CD1c-positive myeloid dendritic cell (primary cell): ENCODE data around the gene MAML2.

Experiments used
- DNase-seq: peaks from one replicate; pipeline ENCODE4 v3.0.0-alpha.2; 2016; ENCODE audit errors: extremely low spot score

MAML2 gene

DNA sequence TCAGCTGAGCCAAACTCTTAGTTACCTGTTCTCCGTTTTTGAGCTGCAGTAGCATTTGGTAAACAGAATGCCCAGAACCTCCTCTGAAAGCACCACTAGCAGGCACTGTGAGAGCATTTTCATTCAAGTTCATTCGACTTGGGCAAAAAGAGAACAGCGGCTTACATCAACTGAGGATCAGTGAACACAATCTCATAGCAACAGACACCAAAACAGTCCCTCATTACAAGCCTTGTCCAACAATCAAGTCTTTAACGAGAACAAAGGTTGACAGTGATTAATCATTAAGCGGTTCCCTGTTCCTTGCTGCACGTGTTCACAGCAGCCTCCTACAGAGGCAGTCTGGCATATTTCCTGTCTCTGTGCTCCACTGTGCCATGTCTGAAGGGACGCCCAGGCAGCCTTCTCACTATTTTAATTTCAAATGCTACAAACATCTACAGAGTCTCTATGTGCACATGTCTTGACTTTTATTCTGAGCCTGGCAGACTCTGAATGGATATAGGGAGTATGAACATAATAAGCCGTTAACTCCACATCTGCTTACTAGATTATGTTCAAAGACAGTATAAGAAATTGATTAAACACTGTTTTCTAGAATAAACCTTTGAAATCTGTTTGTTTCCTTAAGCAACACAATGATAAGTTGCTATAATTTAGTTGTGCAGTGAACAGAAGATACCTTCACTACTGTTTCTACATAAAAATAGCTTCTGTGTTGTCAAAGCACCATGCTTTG lies 330.7 kb downstream of the MAML2 start:
- DNase-seq: peak; percentile 73

DNA sequence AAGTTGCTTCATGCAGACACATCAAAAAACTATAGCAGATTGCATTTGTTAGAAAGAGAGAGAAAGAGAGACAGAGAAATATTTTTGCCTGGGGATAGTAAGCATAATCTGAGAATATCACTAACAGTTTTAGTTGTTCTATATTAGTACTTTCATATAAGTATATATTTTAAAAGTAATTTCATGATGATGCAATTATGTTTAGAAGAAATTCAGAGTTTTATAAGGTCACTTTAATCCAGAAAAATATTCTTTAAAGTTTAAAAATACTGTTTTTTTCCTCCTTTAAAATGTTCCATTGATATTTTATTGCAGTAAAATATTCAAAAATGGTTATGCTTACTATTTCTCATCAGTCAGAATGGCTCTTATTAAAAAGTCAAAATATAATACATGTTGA lies 332.3 kb downstream of the MAML2 start:
- no peak for DNase-seq

DNA sequence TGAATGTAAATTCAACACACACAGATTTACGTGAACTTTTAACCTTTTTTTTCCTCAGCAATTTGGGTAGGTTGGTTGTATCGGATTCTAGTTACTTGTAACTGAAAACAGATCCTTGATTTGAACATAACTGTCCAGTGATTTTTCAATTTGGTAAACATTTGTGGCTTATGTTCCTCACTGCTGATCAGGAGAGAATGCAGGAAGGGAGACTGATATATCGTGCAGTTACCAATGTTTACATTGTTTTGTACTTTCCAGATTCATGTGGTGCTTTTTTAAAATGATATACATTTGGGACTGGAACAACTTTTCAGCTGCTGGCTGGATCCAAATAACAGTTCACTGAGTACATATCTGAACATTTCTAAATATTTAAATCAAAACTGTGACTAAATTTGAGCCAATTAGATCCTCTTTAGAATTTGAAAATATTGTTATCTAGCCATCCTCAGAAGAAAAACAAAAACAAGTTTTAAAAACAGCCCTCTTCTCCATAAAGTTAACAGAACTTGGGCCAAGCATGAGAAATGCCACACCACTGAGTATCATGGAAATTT lies 334.8 kb downstream of the MAML2 start:
- DNase-seq: no peak

DNA sequence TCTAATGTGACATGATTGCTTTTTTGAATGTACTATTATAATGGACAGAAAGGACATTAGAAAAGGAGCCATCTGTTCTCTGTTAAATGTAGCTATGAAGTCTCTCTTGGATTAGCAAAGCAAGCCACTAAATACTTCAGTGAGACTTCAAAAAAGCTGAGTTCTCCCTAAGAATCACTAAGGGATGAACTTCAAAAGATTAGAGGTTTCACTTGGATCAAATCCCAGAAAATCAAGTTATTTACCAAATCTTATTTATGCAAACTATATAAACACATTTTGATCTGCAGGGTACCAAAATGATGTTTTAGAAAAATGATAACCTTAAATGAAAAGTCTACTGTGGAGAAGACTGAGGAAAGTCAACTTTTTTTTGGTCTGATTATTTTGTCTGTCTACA lies 337.0 kb downstream of the MAML2 start:
- no peak for DNase-seq

DNA sequence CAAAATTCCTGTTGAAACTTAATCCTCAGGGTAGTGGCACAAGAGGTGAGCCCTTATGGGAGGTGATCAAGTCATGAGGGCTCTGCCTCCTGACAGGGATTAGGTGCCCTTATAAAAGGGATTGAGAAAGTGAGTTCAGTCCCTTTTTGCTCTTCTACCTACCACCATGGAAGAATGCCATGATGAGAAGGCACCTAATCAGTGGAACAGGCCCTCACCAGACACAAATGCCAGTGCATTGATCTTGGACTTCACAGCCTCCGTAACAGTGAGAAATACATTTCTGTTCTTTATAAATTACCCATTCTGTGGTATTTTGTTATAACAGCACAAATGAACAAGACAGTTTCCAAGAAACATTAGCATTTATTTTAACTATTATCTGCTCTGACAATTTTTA lies 338.1 kb downstream of the MAML2 start:
- DNase-seq: no peak

DNA sequence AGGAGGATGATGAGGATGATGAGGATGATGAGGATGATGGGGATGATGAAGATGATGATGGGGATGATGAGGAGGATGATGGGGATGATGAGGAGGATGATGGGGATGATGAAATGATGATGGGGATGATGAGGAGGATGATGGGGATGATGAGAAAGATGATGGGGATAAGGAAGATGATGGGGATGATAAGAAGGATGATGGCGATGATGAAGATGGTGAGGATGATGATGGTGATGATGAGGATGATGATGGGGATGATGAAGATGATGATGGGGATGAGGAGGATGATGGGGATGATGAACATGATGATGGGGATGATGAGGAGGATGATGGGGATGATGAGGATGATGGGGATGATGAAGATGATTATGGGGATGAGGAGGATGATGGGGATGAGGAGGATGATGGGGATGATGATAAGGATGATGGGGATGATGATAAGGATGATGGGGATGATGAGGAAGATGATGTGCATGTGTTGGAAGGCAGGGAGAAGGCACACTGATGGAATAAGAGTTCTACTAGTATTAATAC lies 340.2 kb downstream of the MAML2 start:
- DNase-seq: no peak

DNA sequence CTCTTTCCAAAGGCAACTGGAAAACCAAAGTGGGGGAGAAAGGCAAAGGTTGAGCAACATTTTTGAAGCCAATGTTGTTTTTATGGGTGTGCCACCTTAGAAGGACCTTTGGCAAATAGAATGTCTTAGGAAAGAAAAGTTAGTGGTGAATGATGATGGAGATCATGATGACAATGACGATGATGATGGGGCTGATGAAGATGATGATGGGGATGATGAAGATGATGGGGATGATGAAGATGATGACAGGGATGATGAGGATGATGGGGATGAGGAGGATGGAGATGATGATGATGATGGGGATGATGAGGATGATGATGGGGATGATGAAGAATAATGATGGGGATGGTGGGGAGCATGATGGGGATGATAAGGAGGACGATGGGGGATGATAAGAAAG lies 340.7 kb downstream of the MAML2 start:
- no peak for DNase-seq

DNA sequence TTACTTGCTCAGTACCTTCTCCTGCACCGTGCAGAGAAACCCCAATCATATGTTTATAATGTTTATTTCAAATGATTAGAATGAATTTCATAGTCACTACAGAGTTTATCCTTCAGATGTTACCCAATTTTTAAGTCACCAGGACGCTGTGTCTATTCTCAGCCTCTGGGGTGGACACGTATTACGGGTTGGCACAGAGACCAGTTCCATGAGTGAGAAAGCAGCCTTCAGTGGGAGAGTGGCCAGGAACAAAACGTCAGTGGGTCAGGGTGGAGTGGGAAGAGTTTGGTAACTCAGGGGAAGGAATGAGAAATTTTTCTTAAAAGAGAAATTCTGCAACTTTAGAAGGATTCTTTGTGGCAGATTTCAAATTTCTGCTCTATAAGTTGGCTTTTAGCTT lies 342.0 kb downstream of the MAML2 start:
- no peak for DNase-seq

DNA sequence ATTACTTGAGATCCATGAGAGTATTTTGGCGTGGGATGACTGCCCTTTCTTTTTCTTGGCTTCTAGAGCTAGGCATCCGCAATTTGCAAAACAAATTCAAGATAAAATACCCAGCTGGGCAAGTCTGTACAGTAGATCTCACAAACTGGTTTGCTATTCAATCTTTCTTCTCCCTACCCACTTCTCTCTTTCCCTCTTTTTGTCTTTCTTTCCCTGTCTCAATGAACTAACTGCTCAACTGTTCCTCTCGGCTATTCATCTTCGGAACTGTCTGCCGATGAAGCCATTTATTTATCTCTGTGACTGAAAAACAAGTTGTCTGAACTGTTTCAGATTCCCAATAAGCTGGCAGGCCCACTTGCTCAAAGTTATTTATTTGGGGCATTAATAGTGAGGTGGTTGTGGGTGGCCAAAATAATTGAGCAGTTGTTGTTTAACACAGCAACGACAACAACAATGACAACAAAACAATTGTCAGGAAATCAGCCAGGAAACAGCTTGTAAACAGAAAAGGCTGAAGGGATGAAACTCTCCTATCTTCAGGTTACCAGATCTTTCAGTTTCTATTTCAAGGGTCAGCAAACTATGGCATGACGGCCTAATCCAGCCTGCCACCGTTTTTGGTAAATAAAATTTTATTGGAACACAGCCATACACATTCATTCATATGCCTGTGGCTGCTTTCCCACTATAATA lies 343.1 kb downstream of the MAML2 start:
- no peak for DNase-seq

DNA sequence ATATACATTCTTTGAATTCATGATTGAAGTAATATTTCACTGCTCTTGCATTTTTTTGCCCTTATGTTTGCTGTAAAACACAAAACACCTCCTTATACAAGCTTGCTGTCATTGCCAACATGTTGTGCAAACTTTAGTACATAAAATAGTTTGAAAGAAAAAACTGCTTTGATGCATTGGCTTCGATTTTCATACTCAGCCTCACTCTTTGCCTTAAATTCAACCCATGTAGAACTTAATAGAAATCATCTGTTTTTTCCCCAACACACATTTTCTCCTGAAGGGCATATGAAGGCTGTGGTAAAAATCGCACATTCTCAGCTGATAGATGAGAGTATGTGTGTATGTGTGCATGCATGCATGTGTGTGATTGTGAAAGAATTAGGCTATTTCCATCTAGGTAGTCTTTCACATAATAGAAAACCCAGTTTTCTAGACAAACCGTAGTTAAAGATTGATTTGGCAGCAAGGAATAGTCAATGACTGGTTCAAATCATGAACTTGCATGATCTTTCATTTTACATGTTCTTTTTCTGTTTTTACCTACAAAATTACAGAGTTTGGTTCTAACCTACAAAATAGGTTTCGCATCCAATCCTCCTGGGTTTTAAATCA lies 346.3 kb downstream of the MAML2 start:
- no peak for DNase-seq

DNA sequence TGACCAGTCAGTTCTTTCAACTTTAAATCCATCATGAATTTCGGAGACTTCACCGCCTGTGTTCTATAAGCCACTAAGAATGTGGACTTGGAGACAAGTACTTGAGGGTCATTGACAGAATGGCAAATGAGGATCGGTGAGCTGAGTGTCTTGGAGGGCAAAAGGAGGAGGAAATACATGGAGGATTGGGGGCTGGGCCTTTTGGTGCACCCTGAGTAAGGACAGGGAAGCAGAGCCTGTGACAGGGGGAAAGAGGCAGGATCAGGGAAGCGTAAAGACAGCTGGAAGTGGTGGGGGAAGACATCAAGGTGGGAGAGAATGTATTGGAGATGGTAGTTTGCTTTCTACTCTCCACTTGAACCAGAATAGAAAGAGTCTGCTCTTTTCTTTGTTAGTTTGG lies 348.7 kb downstream of the MAML2 start:
- DNase-seq: no peak

DNA sequence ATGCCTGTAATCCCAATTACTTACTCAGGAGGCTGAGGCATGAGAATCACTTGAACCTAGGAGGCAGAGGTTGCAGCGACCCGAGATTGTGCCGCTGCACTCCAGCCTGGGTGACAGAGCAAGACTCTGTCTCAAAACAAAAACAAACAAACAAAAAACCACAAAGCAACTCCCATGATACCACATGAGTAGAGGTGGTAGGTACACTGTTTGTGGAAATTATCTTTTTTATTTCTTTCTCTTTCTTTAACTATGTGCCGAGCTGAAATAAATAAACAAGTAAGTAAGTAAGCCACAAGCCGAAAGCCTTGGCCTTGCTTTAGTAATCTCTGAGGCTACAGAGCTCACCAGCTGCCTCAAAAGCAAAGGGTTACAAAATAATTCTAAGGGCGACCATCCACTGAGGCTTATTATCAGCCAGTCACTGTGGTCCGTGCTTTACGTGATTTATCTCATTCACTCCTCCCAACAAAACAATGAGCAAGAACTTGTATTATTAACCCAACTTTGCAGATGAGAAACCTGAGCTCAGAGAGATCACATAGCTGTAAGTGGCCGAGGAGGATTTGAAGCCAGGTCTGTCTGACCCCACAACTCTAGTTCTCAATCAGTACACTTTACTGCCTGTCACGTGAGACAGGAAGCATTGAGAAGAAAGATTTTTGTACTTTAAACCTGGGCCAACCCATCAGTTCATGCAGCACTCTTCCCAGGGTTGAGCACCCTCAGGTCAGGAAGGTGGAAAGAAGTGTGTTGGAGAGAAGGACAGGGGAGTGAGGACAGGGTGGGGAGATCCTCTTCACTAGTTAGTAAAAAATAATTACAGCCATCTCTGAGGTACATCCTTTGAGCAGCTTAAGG lies 349.3 kb downstream of the MAML2 start:
- no peak for DNase-seq

DNA sequence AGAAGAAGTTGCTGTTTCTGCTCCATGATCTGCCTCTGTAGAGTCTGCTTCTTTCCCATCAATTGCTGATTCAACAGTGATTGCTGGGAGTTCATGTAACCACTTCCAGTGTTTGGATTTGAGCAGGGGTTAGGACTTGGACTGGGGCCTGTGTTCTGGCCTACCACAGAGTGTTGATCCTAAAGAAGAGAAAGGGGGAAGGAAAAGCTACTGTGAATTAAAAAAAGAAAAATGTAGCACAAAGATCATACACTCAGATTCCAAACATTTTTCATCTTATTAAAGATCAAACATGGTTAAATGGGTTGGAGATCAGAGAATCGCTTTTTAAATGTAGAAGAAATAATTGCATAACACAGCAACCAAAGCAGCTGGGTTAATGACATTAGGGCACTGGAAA lies 351.4 kb downstream of the MAML2 start:
- no peak for DNase-seq

DNA sequence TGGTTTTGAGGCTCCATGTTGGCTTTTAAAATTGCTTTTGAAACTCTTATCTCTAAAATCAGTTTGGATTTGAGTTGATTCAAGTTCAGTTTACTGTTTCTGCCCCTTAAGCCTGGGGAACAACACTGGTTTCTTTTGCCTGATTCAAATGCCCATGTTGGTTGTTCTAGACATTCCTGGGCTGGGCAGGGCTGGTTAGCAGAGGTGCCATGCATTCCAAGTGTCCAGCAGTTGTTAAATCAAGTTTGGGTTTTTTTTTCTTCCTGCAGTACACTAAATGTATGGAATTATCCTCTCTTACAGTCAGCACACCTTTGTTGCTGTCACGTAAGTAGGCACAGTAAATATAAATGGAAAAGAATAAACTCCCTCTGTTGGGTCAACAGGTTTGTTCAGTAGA lies 351.9 kb downstream of the MAML2 start:
- DNase-seq: no peak

DNA sequence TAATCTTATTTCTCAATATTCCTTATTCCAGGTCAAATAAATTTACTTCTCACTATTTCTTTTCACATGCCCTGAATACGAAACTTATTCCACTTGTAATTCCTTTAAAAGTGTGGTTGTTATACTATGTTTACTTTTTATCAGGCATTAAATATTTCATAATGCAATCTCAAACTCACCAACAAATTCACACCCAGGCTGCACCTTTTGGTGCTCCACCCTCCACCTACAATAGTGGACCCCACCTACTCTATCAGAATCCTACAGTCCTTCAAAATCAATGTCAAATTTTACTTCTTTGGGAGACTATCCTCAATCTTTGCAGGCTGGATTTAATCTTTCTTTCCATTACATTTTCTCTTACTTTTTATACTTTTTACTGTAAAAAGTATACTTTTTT lies 353.2 kb downstream of the MAML2 start:
- DNase-seq: no peak

DNA sequence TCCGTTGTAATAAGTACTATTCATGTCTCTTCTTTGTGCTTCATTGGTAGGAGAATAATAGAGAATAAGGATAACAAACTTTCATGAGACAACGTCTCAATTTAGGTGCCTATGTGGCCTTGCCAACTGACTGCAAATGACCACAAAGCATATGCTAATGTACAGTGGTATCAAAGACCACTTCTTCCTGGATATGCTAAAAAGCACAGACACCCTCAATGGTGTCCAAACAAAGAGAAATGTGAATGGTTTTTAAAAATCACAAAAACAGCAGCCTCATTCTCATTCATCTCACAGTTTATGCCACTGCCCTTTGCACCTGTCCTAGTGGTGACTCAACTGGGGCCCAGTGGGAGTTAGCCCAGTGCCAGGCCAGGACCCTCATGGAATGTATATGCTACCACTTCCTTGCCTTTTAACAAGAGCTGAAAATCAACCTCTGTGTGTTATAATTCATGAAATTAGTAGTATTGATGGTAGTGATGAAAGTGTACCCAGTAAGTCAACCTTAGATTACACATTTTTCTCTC lies 353.9 kb downstream of the MAML2 start:
- no peak for DNase-seq

DNA sequence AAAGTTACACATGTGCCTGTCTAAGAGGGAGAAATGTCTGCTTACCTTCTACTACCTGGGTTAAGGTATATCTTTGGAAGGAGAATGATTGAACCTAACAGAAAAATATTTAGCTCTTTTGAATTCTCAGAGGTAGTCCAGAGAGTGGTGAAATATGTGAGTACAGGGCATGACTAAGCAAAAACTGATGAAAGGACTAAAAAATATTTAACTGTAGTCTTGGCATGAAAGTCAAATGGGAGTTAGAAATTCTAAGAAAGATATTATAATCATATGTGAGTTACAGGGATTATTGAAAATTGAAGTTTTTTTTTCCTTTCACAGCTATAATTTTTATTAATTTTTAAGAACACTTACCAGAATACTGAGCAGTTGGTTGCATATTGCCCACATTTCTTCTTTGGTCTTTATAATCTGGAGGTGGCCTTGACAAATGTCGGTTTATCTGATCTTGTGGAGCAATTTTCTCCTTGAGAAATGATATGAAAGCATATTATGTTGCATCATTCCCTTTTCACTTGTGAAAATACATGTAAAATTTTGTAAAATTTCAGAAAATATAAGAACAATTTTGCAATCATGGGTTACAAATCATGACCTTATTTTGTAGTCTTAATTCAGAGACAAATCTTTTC lies 357.7 kb downstream of the MAML2 start:
- no peak for DNase-seq

DNA sequence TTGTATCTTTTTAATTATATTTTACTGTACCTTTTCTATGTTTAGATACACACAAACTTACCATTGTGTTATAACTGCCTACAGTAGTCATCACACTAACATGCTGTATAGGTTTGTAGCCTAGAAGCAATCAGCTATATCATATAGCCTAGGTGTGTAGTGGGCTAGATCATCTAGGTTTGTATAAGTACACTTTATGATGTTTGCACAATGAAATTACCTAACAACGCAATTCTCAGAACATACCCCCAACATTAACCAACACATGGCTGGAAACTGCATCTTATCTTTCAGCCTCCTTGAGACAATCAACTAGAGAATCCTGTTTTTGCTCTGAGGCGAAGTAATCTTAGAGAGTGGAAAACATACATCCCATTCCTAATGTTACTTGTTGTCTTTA lies 358.9 kb downstream of the MAML2 start:
- DNase-seq: no peak

DNA sequence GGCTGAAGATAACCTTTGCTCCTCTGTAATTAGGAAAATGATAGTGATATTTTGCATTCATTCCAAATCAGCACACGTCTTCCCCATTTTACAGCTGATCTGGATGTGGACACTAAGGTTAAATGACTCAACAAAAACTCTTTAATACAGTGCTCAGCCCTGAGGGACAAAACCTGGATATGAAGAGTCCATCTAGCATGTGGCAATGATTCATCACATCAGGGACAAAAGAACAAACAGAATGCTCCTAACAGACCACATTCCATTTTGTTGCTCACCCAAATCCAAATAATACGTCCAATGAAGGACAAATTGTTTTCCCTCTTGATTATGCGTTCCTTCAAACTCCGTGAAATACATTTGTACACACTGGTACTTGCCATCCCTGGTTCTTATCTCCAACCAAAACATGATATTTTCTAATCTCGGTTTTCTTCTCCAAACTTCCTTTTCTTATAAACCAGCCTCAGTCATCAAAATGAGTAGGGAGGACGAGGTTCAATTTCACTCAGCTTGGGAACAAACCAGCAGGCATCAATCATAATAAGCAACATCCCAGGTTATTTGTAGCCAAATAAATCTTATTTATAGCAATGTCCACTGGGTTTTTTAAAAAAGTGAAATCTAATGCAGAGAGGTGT lies 365.3 kb downstream of the MAML2 start:
- no peak for DNase-seq

DNA sequence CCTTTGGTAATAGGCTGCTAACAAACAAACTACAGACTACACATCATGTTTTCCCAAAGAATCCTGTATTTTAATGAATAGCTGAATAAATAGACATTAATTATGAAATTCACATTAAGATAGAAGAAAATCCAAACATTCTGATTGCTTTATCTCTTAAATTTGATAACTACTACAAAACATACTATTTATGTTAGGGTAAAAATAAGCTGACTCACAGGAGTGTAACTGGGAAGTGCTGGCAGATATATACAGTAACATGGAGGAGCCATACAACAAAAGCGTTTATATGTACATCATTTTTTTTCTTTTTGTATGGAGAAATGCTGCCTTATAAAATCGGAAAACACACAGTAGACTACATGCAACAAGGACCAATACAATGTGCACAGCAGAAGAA lies 366.4 kb downstream of the MAML2 start:
- no peak for DNase-seq
